NB4 (cell line): ENCODE data around the gene UNC93B1.

Experiments
- MYC ChIP-seq: IDR thresholded peaks from 2 replicates; pipeline ENCODE4 v1.6.1; 2011; ENCODE audit warnings: low read depth, low read length
- POLR2A ChIP-seq: IDR thresholded peaks from 2 replicates; pipeline ENCODE4 v1.6.1; 2011; ENCODE audit warnings: mild to moderate bottlenecking; ENCODE audit not compliant: insufficient read length; ENCODE audit errors: extremely low read depth
- TF ChIP-seq, protein P1 (sequence below): IDR thresholded peaks from one replicate; pipeline ENCODE4 v1.5.1; 2012; ENCODE audit warnings: low read depth, low read length
- TF ChIP-seq, protein P2 (sequence below): IDR thresholded peaks from 2 replicates; pipeline ENCODE4 v1.6.1; 2011; ENCODE audit warnings: low read depth, low read length

DNA sequence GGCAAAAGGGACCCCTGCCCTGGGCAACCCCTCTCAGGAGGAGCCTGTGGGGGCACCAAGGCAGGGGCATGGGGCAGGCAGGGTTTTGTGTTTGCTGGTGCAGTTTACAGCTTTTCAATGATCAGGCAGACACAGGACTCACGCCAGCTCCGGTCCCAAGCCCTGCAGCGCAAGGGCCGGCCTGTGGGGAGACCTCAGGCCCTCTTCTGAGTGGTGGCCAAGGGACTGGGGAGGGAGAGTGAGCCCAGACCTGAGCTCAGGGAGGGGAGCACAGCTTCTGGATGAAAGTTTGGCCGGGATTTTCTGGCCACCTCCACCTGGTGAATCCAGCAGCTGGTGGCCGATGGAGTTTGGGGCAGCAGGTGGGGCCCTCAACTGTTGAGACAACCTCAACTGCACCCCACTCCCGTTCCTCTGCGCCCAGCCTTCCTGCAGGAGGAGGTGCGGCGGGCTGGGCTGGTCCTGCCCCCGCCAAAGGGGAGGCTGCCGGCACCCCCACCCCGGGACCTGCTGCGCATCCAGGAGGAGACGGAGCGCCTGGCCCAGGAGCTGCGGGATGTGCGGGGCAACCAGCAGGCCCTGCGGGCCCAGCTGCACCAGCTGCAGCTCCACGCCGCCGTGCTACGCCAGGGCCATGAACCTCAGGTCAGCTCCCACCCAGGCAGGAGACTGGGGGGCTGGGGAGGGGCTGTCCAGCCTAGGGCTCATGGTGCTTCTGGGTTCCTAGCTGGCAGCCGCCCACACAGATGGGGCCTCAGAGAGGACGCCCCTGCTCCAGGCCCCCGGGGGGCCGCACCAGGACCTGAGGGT is 38.5 kb upstream of the UNC93B1 start:
- TF ChIP-seq, protein P1, sequence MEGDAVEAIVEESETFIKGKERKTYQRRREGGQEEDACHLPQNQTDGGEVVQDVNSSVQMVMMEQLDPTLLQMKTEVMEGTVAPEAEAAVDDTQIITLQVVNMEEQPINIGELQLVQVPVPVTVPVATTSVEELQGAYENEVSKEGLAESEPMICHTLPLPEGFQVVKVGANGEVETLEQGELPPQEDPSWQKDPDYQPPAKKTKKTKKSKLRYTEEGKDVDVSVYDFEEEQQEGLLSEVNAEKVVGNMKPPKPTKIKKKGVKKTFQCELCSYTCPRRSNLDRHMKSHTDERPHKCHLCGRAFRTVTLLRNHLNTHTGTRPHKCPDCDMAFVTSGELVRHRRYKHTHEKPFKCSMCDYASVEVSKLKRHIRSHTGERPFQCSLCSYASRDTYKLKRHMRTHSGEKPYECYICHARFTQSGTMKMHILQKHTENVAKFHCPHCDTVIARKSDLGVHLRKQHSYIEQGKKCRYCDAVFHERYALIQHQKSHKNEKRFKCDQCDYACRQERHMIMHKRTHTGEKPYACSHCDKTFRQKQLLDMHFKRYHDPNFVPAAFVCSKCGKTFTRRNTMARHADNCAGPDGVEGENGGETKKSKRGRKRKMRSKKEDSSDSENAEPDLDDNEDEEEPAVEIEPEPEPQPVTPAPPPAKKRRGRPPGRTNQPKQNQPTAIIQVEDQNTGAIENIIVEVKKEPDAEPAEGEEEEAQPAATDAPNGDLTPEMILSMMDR = no peak
- no peak for TF ChIP-seq POLR2A
- TF ChIP-seq, protein P2, sequence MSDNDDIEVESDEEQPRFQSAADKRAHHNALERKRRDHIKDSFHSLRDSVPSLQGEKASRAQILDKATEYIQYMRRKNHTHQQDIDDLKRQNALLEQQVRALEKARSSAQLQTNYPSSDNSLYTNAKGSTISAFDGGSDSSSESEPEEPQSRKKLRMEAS = no peak
- TF ChIP-seq MYC = no peak
